Astrocyte of the cerebellum (primary cell): ENCODE results near the gene MYBBP1A.
"Not testable (repeated sequence)": the region's sequence is repeated elsewhere in the genome, so short reads cannot be mapped to it uniquely, and the experiment has no call there.

Source experiments
- DNase-seq: peaks from one replicate; pipeline ENCODE4 v3.0.0-alpha.2; 2011; ENCODE audit warnings: low read depth
- H3K4me3 ChIP-seq: 2 replicates; pipeline ENCODE4 v1.5.1; 2011; ENCODE audit warnings: mild to moderate bottlenecking, low read depth, low read length, moderate library complexity
- in situ Hi-C: cut with HindIII; loops from 2 replicates; pipeline ENCODE4 v1.10.0; 2017; ENCODE audit warnings: low sequenced_read_pairs
- TF ChIP-seq, protein P1 (sequence below): IDR thresholded peaks from 2 replicates; pipeline ENCODE4 v1.5.1; 2012; ENCODE audit warnings: low read length, low read depth, moderate library complexity, mild to moderate bottlenecking; ENCODE audit errors: missing control alignments

MYBBP1A gene

GRCh38 chr17:4599505-4600281 is 44.5 kb upstream of the MYBBP1A start:
- TF ChIP-seq, protein P1, sequence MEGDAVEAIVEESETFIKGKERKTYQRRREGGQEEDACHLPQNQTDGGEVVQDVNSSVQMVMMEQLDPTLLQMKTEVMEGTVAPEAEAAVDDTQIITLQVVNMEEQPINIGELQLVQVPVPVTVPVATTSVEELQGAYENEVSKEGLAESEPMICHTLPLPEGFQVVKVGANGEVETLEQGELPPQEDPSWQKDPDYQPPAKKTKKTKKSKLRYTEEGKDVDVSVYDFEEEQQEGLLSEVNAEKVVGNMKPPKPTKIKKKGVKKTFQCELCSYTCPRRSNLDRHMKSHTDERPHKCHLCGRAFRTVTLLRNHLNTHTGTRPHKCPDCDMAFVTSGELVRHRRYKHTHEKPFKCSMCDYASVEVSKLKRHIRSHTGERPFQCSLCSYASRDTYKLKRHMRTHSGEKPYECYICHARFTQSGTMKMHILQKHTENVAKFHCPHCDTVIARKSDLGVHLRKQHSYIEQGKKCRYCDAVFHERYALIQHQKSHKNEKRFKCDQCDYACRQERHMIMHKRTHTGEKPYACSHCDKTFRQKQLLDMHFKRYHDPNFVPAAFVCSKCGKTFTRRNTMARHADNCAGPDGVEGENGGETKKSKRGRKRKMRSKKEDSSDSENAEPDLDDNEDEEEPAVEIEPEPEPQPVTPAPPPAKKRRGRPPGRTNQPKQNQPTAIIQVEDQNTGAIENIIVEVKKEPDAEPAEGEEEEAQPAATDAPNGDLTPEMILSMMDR: no peak
- DNase-seq: no peak
- in situ Hi-C loops: no loop called here
- H3K4me3 ChIP-seq: no peak overlapping the region

DNA sequence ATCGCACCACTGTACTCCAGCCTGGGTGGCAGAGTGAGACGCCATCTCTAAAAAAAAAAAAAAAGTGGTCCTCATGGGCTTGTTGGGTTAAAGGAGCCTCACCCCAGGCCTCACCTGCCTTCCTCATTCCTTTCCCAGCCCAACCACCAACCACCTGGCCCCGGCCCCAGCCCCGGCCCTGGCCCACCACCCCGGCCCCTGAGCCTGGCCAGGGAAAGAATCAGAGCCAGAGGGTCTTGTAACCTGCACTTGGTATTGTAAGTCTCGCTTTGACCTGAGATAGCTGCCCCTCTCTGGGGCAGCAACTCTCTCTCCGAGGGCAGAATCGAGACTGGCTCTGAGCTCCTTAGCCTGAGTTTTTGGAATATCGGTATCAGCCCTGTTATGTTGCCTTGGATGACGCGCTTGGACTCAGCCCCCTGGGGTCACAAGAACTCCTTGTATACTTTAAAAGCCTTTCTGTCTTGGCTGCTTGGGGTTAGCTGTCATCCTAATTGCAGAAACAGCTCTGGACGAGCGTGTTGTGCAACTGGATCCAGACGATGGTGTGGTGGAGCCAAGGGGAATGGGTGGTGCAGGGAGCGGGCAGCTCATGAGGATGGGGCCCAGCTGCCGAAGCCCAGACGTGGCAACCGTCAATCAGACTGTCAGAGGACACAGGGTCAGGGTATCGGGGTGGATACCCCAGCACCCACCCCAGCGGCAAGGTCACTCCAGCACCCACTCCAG is 43.8 kb upstream of the MYBBP1A start:
- in situ Hi-C loops: no loop called here
- TF ChIP-seq, protein P1: no peak
- H3K4me3 ChIP-seq: no peak overlapping the region
- DNase-seq: no peak

DNA sequence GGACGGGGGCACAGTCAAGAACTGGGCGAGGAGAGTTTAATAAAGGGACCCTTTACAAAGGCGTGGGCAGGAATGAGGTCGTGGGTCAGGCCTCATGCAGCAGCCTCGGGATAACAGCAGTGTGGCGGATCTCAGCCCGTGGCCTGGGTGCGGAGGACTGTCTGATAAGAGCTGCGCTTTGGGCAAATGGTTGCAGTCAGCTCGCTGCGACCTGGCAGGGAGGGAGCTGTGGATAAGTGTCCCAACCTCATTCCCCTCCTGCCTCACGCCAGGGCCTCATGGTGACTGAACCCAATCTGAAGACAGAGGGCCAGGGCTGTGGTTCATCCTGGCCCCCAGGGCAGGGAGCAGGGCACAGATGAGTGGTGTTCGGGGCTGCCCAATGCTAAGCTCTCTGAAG is 42.8 kb upstream of the MYBBP1A start:
- TF ChIP-seq, protein P1: no peak
- DNase-seq: no peak
- in situ Hi-C loops: no loop called here
- H3K4me3 ChIP-seq: no peak overlapping the region

- no peak for DNase-seq
- TF ChIP-seq, protein P1: no peak
- H3K4me3 ChIP-seq: no peak overlapping the region
- in situ Hi-C loops: no loop called here
Observed at GRCh38 chr17:4596636-4597380, 41.6 kb upstream of the MYBBP1A start.

DNA sequence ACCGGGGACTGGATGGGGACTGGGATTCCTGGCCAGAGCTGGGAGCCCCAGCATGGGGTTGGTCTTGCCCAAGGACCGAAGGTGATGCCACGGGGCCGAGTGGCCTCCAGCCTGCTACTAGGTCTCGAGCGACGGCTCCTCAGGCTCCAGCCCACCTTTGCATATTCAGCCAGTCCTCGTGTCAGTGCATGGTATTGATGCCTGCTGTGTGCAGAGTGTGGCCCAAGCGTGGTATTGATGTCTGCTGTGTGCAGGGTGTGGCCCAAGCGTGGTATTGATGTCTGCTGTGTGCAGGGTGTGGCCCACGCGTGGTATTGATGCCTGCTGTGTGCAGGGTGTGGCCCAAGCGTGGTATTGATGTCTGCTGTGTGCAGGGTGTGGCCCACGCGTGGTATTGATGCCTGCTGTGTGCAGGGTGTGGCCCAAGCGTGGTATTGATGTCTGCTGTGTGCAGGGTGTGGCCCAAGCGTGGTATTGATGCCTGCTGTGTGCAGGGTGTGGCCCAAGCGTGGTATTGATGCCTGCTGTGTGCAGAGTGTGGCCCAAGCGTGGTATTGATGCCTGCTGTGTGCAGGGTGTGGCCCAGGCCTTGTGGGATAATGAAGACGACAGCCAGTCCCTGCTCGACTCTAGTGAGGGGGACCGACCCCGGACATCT is 40.6 kb upstream of the MYBBP1A start:
- H3K4me3 ChIP-seq, in situ Hi-C loops, DNase-seq: not testable (repeated sequence)

DNA sequence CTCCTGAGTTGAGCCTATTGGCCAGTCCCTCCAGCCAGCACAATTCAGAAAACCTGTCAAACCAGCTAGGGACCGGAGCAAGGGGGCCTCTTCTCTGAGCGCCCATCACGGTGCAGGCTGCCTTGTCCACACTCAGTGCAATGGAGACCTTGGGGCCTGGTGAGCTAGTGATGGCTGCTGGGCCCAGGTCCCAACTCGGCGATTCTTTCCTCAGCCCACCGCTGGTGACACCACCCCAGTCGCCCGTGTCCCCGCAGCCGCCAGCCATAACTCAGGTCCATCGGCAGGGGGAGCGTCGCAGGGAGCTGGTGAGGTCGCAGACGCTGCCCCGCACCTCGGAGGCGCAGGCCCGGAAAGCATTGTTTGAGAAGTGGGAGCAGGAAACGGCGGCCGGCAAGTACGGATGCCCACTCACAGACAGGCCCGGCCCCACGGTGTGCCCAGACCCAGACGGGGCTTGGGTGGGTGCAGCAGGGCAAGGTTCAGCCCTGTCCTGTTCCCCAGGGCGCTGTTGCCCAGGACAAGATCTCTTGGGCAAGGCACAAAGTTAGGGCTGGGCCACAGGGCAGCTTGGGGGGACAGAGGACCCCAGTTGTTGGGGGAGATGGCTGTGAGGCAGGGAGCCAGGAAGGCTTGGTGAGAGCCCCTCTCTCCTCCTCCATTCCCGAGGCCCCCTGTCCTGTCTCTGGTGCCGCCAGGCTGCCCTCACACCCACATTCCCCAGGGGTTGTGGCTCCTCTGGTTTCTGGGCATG is 39.9 kb upstream of the MYBBP1A start:
- in situ Hi-C loops: no loop called here
- H3K4me3 ChIP-seq: no peak overlapping the region
- no peak for DNase-seq
- TF ChIP-seq, protein P1: peak; percentile 21
